Prostate gland (tissue), 2 donors: Measurements from ENCODE around the gene SGCA. TPM values are rescaled to one million over a fixed set of nuclear protein-coding genes. Genes with fewer than 3 reads are reported as not detected.
A peak's percentile ranks its signal among the peaks of the same experiment; 100 is the strongest.

Experiments
- DNase-seq: peaks from one replicate; pipeline ENCODE4 v3.0.0-alpha.2; 2019; ENCODE audit warnings: low spot score
- H3K27ac ChIP-seq, 2 donors: fragments of 200-600 bp; sonication (generic); 2 replicates each; pipeline ENCODE4 v1.5.1; 2017 to 2019
- H3K27me3 ChIP-seq: fragments of 200-600 bp; sonication (generic); replicated peaks from 2 replicates; pipeline ENCODE4 v1.5.1; 2019; ENCODE audit not compliant: insufficient read depth
- H3K36me3 ChIP-seq, 2 donors: fragments of 200-600 bp; sonication (generic); 1 replicate in 1 of 2; 2 replicates in 1 of 2; pipeline versions ENCODE4 v1.5.1 to v1.8.1; 2017 to 2019
- H3K4me1 ChIP-seq: fragments of 200-600 bp; sonication (generic); replicated peaks from 2 replicates; pipeline ENCODE4 v1.5.1; 2019
- H3K4me3 ChIP-seq, 2 donors: fragments of 200-600 bp; sonication (generic); 2 replicates each; pipeline ENCODE4 v1.5.1; 2017 to 2019
- H3K9me3 ChIP-seq: fragments of 200-600 bp; sonication (generic); 2 replicates; pipeline ENCODE4 v1.5.1; 2017
- POLR2A ChIP-seq: fragments of 450-650 bp; IDR thresholded peaks from one replicate; pipeline ENCODE4 v1.6.1; 2016; ENCODE audit warnings: antibody characterized with exemption, mild to moderate bottlenecking
- POLR2AphosphoS5 ChIP-seq: sonication (generic); formaldehyde crosslinking; IDR thresholded peaks from one replicate; pipeline ENCODE4 v1.6.1; 2017; ENCODE audit warnings: antibody characterized with exemption
- WGBS: methylation state at CpG from one replicate; pipeline ENCODE4 v1.1.5; 2018; 5-methylcytosine and 5-hydroxymethylcytosine counted together
- intact Hi-C: fragments of 100-400 bp; cut with DNase I; formaldehyde crosslinking; loops from one replicate; pipeline ENCODE4 v1.14.2; 2022
- total RNA-seq, 2 donors: library from RNA; depleted of rRNA; stranded (reverse); fragments of >200 nt; gene quantifications; one replicate each; pipeline ENCODE4 v1.1.0, GENCODE V29; 2016
- TF ChIP-seq, protein P1 (sequence below), 4 experiments: fragments of 200-600 bp in 2 of 4; fragments of 450-650 bp in 2 of 4; sonication (generic) in 2 of 4; IDR thresholded peaks; 1 replicate in 3 of 4; 2 replicates in 1 of 4; pipeline ENCODE4 v1.5.1; 2016 to 2019; ENCODE audit warnings: antibody characterized with exemption in 4 of 4, mild to moderate bottlenecking in 2 of 4, moderate library complexity in 2 of 4

The SGCA gene
- total RNA-seq, 2 donors from 2014 or later, result 13.9 to 19.4 TPM

DNA sequence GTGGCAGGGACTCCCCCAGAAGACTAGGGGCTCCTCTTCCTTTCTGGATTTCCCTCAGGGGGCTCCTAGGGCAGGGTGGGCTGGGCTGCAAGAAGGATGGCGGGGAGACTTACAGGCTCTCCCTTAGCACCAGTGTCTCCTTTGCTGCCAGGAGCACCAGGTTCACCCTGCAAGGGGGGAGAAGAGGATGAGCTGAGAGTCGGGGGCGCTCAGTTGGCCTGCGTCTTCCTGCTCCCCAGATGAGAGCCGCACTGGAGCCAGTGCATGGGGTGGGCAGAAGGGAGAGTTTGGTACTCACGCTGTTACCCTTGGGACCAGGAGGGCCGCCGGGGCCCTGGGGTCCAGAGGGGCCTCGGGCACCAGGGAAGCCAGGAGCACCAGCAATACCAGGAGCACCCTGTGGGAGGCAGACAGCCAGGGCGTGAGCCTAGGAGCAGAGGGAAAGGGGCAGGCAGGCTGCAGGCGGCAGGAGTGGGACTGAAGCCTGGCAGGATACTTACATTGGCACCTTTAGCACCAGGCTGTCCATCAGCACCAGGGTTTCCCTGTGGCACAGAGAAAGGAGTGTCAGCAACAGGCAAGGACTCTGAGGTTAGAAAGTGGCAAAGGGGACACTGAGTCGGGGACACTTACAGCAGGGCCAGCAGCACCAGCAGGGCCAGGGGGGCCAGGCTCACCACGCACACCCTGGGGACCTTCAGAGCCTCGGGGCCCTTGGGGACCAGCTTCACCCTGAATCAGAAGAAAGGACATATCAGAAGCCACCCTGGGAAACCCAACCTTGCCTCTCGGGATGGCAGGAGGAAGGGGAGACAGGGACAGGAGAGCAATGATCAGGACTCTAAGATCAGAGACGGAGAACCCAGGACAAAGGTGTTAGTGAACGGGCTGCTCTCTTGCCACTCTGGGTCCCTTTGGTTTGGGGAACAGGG is 29.4 kb downstream of the SGCA start:
- H3K36me3 ChIP-seq, result peaks cover 0 to 6% of the 10 kb centered on the region in 2 donors
- no peaks in the 10 kb centered on the region for H3K27me3 ChIP-seq
- intact Hi-C loops, result no loop called here
- H3K4me3 ChIP-seq, result no peak overlapping the region
- H3K4me1 ChIP-seq, result no peaks in the 10 kb centered on the region
- TF ChIP-seq, protein P1, sequence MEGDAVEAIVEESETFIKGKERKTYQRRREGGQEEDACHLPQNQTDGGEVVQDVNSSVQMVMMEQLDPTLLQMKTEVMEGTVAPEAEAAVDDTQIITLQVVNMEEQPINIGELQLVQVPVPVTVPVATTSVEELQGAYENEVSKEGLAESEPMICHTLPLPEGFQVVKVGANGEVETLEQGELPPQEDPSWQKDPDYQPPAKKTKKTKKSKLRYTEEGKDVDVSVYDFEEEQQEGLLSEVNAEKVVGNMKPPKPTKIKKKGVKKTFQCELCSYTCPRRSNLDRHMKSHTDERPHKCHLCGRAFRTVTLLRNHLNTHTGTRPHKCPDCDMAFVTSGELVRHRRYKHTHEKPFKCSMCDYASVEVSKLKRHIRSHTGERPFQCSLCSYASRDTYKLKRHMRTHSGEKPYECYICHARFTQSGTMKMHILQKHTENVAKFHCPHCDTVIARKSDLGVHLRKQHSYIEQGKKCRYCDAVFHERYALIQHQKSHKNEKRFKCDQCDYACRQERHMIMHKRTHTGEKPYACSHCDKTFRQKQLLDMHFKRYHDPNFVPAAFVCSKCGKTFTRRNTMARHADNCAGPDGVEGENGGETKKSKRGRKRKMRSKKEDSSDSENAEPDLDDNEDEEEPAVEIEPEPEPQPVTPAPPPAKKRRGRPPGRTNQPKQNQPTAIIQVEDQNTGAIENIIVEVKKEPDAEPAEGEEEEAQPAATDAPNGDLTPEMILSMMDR (IDR thresholded peaks at IDR 0.05), result no peak
- TF ChIP-seq POLR2AphosphoS5, result no peak
- DNase-seq, result no peak
- 70% methylated on average over 17 of the region's 17 CpGs for WGBS
- H3K27ac ChIP-seq, result peak overlapping the region in 1 of 2 donors; percentile 80
- H3K9me3 ChIP-seq, result no peaks in the 10 kb centered on the region

DNA sequence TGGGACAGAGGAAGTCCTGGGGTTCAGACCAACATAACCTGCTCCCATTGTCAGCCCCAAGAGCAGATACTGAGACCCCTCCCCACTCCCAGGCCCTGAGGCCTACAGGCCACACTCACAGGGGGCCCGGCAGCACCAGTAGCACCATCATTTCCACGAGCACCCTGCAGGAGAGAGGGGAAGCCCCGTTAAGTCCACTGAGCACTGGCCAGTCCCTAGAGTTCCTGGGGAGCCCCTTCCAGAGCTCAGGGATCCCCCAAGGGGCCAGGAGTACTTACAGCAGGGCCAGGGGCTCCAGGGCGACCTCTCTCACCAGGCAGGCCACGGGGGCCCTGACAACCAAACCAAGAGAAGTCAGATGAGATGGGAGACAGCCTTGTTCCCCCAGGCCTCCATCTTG is 30.2 kb downstream of the SGCA start:
- Histone ChIP-seq H3K4me1 (no peaks in the 10 kb centered on the region), H3K27me3 (no peaks in the 10 kb centered on the region), H3K36me3 (peaks cover 0 to 6% of the 10 kb centered on the region in 2 donors), H3K27ac (peak overlapping the region; percentile 32 to 80), H3K9me3 (no peaks in the 10 kb centered on the region), H3K4me3 (no peak overlapping the region)
- no peak for TF ChIP-seq POLR2A
- TF ChIP-seq POLR2AphosphoS5, result no peak
- TF ChIP-seq, protein P1 (IDR thresholded peaks at IDR 0.05), result no peak
- no peak for DNase-seq
- WGBS, result 67% methylated on average over 3 of the region's 5 CpGs
- intact Hi-C loops, result no loop called here

DNA sequence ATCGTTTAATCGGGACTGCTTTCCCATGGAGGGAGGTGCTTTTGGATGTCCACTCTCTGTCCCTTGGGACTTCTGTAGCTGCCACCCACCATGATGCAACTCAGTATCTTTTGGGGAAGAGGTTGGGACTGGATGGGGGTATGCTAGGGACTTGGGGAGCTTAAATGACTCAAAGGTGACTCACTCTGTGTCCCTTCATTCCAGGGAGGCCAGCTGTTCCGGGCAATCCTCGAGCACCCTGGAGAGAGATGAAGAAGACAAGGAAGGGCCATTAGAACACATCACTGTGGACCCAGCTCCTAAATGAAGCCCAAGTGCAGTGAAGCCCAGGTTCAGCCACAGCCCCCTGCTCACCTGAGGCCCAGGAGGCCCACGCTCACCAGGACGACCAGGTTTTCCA is 31.0 kb downstream of the SGCA start:
- Histone ChIP-seq H3K4me3 (no peak overlapping the region), H3K9me3 (no peaks in the 10 kb centered on the region), H3K4me1 (no peaks in the 10 kb centered on the region), H3K27ac (peak overlapping the region; percentile 32 to 80), H3K36me3 (peaks cover 0 to 6% of the 10 kb centered on the region in 2 donors), H3K27me3 (no peaks in the 10 kb centered on the region)
- DNase-seq, result no peak
- WGBS, result 68% methylated on average over 6 of the region's 6 CpGs
- TF ChIP-seq POLR2A (no peak), POLR2AphosphoS5 (no peak)
- TF ChIP-seq, protein P1 (IDR thresholded peaks at IDR 0.05), result no peak
- intact Hi-C loops, result no loop called here

DNA sequence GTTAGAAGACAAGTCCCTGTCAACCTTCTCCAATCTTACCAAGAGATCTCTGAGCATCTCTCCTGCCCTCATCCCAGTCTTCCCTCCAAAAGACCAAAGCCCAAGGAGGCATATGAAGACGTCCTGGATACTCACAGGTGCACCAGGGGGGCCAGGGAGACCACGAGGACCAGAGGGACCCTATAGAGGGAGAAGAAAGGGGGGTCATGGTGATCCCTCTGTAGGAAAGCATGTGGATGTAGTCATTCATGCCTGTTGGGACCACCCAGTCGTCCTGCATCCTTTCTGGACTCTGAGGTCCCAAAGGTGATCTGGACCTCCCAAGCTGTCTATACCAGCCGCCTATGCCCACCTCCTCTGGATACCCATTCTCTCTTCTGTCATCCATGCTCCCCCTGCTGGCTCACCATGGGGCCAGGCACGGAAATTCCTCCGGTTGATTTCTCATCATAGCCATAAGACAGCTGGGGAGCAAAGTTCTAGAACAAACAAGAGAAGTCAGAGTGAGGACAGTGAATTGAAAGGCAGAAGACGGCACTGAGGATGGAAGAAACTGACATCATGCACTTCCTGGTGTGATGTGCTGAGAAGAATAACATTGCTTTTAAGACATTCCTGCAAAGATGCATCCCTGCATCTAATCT is 32.3 kb downstream of the SGCA start:
- no peak overlapping the region for H3K4me3 ChIP-seq
- peak; percentile 64 for DNase-seq
- H3K27ac ChIP-seq, result peak overlapping the region in 1 of 2 donors; percentile 80
- H3K9me3 ChIP-seq, result no peaks in the 10 kb centered on the region
- peaks cover 0 to 6% of the 10 kb centered on the region in 2 donors for H3K36me3 ChIP-seq
- intact Hi-C loops, result loop anchor here (2.0 kb wide), 1 partner anchor 31 kb away; the partner anchor contains the start of gene SGCA
- TF ChIP-seq POLR2AphosphoS5, result peak; percentile 74
- TF ChIP-seq POLR2A, result no peak
- TF ChIP-seq, protein P1 (IDR thresholded peaks at IDR 0.05), result peak; percentile 28 to 81 (median 66)
- 22% methylated on average over 7 of the region's 7 CpGs for WGBS
- no peaks in the 10 kb centered on the region for H3K4me1 ChIP-seq
- H3K27me3 ChIP-seq, result no peaks in the 10 kb centered on the region
